ENCODE results near the gene USP16. TPM values are rescaled to one million over a fixed set of nuclear protein-coding genes. Genes with fewer than 3 reads are reported as not detected.

Gene USP16
- total and polyA plus RNA-seq, 2 of the 13 experiments (the other 11 are each of a cell fraction or from before 2014, with no cell fraction given), result 16.5 to 46.9 TPM

DNA sequence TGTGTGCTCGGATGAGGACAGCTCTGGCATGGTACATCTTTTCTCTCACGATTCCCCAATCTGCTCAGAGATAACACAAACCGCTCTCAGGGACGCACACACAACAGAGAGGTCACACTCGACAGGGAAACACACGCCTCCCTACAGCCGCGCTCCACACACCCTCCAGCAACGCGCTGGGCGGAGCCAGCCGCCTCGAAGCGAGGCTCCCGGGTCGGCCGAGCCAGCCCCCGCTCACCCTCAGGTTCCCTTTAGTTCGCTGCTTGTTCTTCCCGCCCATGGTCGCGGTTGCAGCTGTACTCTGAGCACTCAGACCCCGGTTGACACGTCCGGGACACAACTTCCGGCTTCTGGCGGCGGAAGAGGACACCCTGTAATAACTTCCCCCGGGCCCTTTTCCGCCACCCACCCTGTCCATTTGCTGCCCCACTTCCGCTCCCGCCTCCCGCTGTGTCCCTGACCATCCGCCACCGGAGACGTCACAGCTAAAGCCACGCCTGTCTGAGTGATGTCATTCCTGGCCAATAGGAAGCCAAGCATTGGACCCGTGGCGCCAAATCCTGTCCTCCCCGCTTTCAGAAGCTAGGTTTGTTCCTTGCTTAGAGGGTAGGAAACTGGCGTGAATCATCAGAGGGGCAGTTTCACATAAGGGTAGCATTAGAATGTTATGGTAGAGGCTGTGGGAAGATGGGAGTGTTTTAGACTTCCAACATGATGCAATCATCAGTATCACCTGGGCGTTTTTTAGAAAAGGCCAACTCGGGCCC, 31.8 kb upstream of the USP16 start, which contains the start of gene LTN1 (continued):
- no peak; the same call in 1 of the 2 replicates for TF ChIP-seq ZMYM3 (CRISPR knock-in tag; IDR thresholded peaks at IDR 0.05)
- TF ChIP-seq, protein P1, sequence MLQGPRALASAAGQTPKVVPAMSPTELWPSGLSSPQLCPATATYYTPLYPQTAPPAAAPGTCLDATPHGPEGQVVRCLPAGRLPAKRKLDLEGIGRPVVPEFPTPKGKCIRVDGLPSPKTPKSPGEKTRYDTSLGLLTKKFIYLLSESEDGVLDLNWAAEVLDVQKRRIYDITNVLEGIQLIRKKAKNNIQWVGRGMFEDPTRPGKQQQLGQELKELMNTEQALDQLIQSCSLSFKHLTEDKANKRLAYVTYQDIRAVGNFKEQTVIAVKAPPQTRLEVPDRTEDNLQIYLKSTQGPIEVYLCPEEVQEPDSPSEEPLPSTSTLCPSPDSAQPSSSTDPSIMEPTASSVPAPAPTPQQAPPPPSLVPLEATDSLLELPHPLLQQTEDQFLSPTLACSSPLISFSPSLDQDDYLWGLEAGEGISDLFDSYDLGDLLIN (CRISPR knock-in tag; IDR thresholded peaks at IDR 0.05; ENCODE audit: borderline replicate concordance), result peak; percentile 88; the same call in 1 of the 2 replicates
- TF ChIP-seq ASH2L (IDR thresholded peaks at IDR 0.05; ENCODE audit: insufficient read length, low read depth, low read length), result peak; percentile 96
- TF ChIP-seq SP1 (IDR thresholded peaks at IDR 0.05), result no peak
- peak; percentile 63 for TF ChIP-seq SP1 (CRISPR knock-in tag; IDR thresholded peaks at IDR 0.05)
- no peak for TF ChIP-seq FUBP1 (CRISPR knock-in tag; IDR thresholded peaks at IDR 0.05; ENCODE audit: borderline replicate concordance)
- TF ChIP-seq, protein P2, sequence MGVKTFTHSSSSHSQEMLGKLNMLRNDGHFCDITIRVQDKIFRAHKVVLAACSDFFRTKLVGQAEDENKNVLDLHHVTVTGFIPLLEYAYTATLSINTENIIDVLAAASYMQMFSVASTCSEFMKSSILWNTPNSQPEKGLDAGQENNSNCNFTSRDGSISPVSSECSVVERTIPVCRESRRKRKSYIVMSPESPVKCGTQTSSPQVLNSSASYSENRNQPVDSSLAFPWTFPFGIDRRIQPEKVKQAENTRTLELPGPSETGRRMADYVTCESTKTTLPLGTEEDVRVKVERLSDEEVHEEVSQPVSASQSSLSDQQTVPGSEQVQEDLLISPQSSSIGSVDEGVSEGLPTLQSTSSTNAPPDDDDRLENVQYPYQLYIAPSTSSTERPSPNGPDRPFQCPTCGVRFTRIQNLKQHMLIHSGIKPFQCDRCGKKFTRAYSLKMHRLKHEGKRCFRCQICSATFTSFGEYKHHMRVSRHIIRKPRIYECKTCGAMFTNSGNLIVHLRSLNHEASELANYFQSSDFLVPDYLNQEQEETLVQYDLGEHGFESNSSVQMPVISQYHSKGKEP (CRISPR knock-in tag; IDR thresholded peaks at IDR 0.05), result no peak
- TF ChIP-seq ZFP41 (CRISPR knock-in tag; IDR thresholded peaks at IDR 0.05; ENCODE audit: borderline replicate concordance), result no peak
- no peak for TF ChIP-seq SRSF9 (IDR thresholded peaks at IDR 0.05; ENCODE audit: borderline replicate concordance, insufficient read depth, low read depth, low read length, poor library complexity, severe bottlenecking)
- TF ChIP-seq ATF3 (CRISPR knock-in tag; IDR thresholded peaks at IDR 0.05), result peak; percentile 36; the same call in 1 of the 2 replicates
- peak; percentile 83; the same call in 1 of the 3 replicates for TF ChIP-seq MXI1 (IDR thresholded peaks at IDR 0.05; ENCODE audit: borderline replicate concordance, low read depth, low read length)
- TF ChIP-seq, protein P3, sequence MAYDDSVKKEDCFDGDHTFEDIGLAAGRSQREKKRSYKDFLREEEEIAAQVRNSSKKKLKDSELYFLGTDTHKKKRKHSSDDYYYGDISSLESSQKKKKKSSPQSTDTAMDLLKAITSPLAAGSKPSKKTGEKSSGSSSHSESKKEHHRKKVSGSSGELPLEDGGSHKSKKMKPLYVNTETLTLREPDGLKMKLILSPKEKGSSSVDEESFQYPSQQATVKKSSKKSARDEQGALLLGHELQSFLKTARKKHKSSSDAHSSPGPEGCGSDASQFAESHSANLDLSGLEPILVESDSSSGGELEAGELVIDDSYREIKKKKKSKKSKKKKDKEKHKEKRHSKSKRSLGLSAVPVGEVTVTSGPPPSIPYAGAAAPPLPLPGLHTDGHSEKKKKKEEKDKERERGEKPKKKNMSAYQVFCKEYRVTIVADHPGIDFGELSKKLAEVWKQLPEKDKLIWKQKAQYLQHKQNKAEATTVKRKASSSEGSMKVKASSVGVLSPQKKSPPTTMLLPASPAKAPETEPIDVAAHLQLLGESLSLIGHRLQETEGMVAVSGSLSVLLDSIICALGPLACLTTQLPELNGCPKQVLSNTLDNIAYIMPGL (CRISPR knock-in tag; IDR thresholded peaks at IDR 0.05; ENCODE audit: borderline replicate concordance in 1 of 2, low read depth in 1 of 2), result peak in 1 of 2 experiments; percentile 48; a peak in 2 of 4 replicates
- no peak for TF ChIP-seq ZBTB42 (CRISPR knock-in tag; IDR thresholded peaks at IDR 0.05)
- no peak for TF ChIP-seq MYPOP (CRISPR knock-in tag; IDR thresholded peaks at IDR 0.05)
- TF ChIP-seq, protein P4, sequence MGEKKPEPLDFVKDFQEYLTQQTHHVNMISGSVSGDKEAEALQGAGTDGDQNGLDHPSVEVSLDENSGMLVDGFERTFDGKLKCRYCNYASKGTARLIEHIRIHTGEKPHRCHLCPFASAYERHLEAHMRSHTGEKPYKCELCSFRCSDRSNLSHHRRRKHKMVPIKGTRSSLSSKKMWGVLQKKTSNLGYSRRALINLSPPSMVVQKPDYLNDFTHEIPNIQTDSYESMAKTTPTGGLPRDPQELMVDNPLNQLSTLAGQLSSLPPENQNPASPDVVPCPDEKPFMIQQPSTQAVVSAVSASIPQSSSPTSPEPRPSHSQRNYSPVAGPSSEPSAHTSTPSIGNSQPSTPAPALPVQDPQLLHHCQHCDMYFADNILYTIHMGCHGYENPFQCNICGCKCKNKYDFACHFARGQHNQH (CRISPR knock-in tag; IDR thresholded peaks at IDR 0.05), result peak; percentile 88
- no peak for TF ChIP-seq SYNCRIP (IDR thresholded peaks at IDR 0.05; ENCODE audit: insufficient read depth, low read depth, low read length)
- TF ChIP-seq ZNF883 (CRISPR knock-in tag; IDR thresholded peaks at IDR 0.05; ENCODE audit: not compliant biosample characterization), result no peak

Measured in HepG2 (cell line).